ENCODE measurements around the gene LRRC4C. TPM values are rescaled to one million over a fixed set of nuclear protein-coding genes. Genes with fewer than 3 reads are reported as not detected.

LRRC4C gene
- total RNA-seq, 6 donors from 2014 or later: 0.37 to 1.2 (median 1.0) TPM; not detected in 2

- no peak for TF ChIP-seq POLR2AphosphoS5 (IDR thresholded peaks at IDR 0.05)
- TF ChIP-seq POLR2A (IDR thresholded peaks at IDR 0.05): no peak
- no peak for TF ChIP-seq CTCF (IDR thresholded peaks at IDR 0.05)
- TF ChIP-seq EP300 (IDR thresholded peaks at IDR 0.05): no peak
- Histone ChIP-seq H3K27ac (no peak overlapping the region), H3K27me3 (no peaks in the 10 kb centered on the region), H3K4me3 (no peak overlapping the region), H3K4me1 (no peaks in the 10 kb centered on the region), H3K9me3 (no peaks in the 10 kb centered on the region), H3K36me3 (no peaks in the 10 kb centered on the region)
- DNase-seq (no peak), ATAC-seq (ENCODE audit: low FRiP score in 2 of 2) (no peak)
Observed at GRCh38 chr11:41121600-41121999, 337.9 kb downstream of the LRRC4C start.

- WGBS, 2 donors: 64 to 69% methylated on average over 2 of the region's 2 CpGs
- DNase-seq: no peak
- H3K4me3 ChIP-seq: no peak overlapping the region
- H3K27ac ChIP-seq: no peak overlapping the region
- no peak for ATAC-seq (ENCODE audit: low FRiP score in 2 of 2)
- H3K36me3 ChIP-seq: no peaks in the 10 kb centered on the region
- H3K9me3 ChIP-seq: no peaks in the 10 kb centered on the region
- H3K4me1 ChIP-seq: no peaks in the 10 kb centered on the region
- no peaks in the 10 kb centered on the region for H3K27me3 ChIP-seq
- no peak for TF ChIP-seq EP300 (IDR thresholded peaks at IDR 0.05)
- no peak for TF ChIP-seq POLR2A (IDR thresholded peaks at IDR 0.05)
- no peak for TF ChIP-seq CTCF (IDR thresholded peaks at IDR 0.05)
- no peak for TF ChIP-seq POLR2AphosphoS5 (IDR thresholded peaks at IDR 0.05)
Observed at GRCh38 chr11:41119484-41119883, 340.0 kb downstream of the LRRC4C start.

GRCh38 chr11:41118521-41118920 lies 340.9 kb downstream of the LRRC4C start:
- Histone ChIP-seq H3K27me3 (no peaks in the 10 kb centered on the region), H3K9me3 (no peaks in the 10 kb centered on the region), H3K4me1 (no peaks in the 10 kb centered on the region), H3K27ac (no peak overlapping the region), H3K36me3 (no peaks in the 10 kb centered on the region), H3K4me3 (no peak overlapping the region)
- WGBS, 2 donors: 68 to 75% methylated on average over 2 of the region's 2 CpGs
- DNase-seq (no peak), ATAC-seq (ENCODE audit: low FRiP score in 2 of 2) (no peak)
- no peak for TF ChIP-seq POLR2A (IDR thresholded peaks at IDR 0.05)
- no peak for TF ChIP-seq CTCF (IDR thresholded peaks at IDR 0.05)
- no peak for TF ChIP-seq EP300 (IDR thresholded peaks at IDR 0.05)
- TF ChIP-seq POLR2AphosphoS5 (IDR thresholded peaks at IDR 0.05): no peak

GRCh38 chr11:41116970-41117369 lies 342.5 kb downstream of the LRRC4C start:
- TF ChIP-seq EP300 (IDR thresholded peaks at IDR 0.05) (no peak), POLR2A (IDR thresholded peaks at IDR 0.05) (no peak), CTCF (IDR thresholded peaks at IDR 0.05) (no peak), POLR2AphosphoS5 (IDR thresholded peaks at IDR 0.05) (no peak)
- ATAC-seq (ENCODE audit: low FRiP score in 2 of 2) (no peak), DNase-seq (no peak)
- Histone ChIP-seq H3K9me3 (no peaks in the 10 kb centered on the region), H3K36me3 (no peaks in the 10 kb centered on the region), H3K27ac (no peak overlapping the region), H3K4me3 (no peak overlapping the region), H3K27me3 (no peaks in the 10 kb centered on the region), H3K4me1 (no peaks in the 10 kb centered on the region)
- 55 to 65% methylated on average over 3 of the region's 3 CpGs for WGBS, 2 donors

GRCh38 chr11:41115066-41115465 lies 344.4 kb downstream of the LRRC4C start:
- Histone ChIP-seq H3K36me3 (no peaks in the 10 kb centered on the region), H3K4me1 (no peaks in the 10 kb centered on the region), H3K9me3 (no peaks in the 10 kb centered on the region), H3K4me3 (no peak overlapping the region), H3K27me3 (no peaks in the 10 kb centered on the region), H3K27ac (no peak overlapping the region)
- ATAC-seq (ENCODE audit: low FRiP score in 2 of 2) (no peak), DNase-seq (no peak)
- no peak for TF ChIP-seq POLR2A (IDR thresholded peaks at IDR 0.05)
- no peak for TF ChIP-seq POLR2AphosphoS5 (IDR thresholded peaks at IDR 0.05)
- no peak for TF ChIP-seq CTCF (IDR thresholded peaks at IDR 0.05)
- TF ChIP-seq EP300 (IDR thresholded peaks at IDR 0.05): no peak
